ACC112 (cell line): Measurements from ENCODE around the gene GLI1.
A peak's percentile ranks its signal among the peaks of the same experiment; 100 is the strongest.
"Not testable (repeated sequence)": the region's sequence is repeated elsewhere in the genome, so short reads cannot be mapped to it uniquely, and the experiment has no call there.

Experiments
- H2AFZ ChIP-seq: fragments of 200-600 bp; sonication (generic); one replicate; pipeline ENCODE4 v1.6.0; 2017; ENCODE audit warnings: antibody characterized with exemption, low read length; ENCODE audit not compliant: unreplicated experiment
- H3K27ac ChIP-seq: fragments of 200-600 bp; sonication (generic); 2 replicates; pipeline ENCODE4 v1.5.1; 2014; ENCODE audit warnings: low read depth, mild to moderate bottlenecking, antibody characterized with exemption, low read length, moderate library complexity
- H3K27me3 ChIP-seq: fragments of 200-600 bp; sonication (generic); 2 replicates; pipeline ENCODE4 v1.6.1; 2014; ENCODE audit warnings: mild to moderate bottlenecking, antibody characterized with exemption, low read length, moderate library complexity, mixed read lengths; ENCODE audit not compliant: insufficient read depth
- H3K36me3 ChIP-seq: fragments of 200-600 bp; sonication (generic); 2 replicates; pipeline ENCODE4 v1.6.1; 2016; ENCODE audit warnings: mild to moderate bottlenecking, antibody characterized with exemption, low read length, moderate library complexity, mixed read lengths; ENCODE audit not compliant: insufficient read depth
- H3K4me1 ChIP-seq: fragments of 200-600 bp; sonication (generic); one replicate; pipeline ENCODE4 v1.6.1; 2016; ENCODE audit warnings: low read length, mixed read lengths; ENCODE audit not compliant: insufficient read depth, unreplicated experiment, control insufficient read depth
- H3K4me3 ChIP-seq: fragments of 200-600 bp; sonication (generic); 2 replicates; pipeline ENCODE4 v1.5.1; 2014; ENCODE audit warnings: mild to moderate bottlenecking, low read depth, low read length
- H3K79me2 ChIP-seq: fragments of 200-600 bp; sonication (generic); one replicate; pipeline ENCODE4 v1.6.0; 2016; ENCODE audit warnings: low read length; ENCODE audit not compliant: control insufficient read depth, unreplicated experiment, insufficient read depth

The GLI1 gene

GRCh38 chr12:57429473-57430111 is 30.0 kb upstream of the GLI1 start:
- Histone ChIP-seq H3K27me3 (no peaks in the 10 kb centered on the region), H3K4me3 (peak overlapping the region; percentile 89), H3K4me1 (peaks cover 9% of the 10 kb centered on the region), H3K27ac (peak overlapping the region; percentile 69), H3K36me3 (no peaks in the 10 kb centered on the region), H3K79me2 (peaks cover 34% of the 10 kb centered on the region), H2AFZ (peak overlapping the region; percentile 90)

- Histone ChIP-seq H3K4me1 (peaks cover 9% of the 10 kb centered on the region), H3K4me3 (peak overlapping the region; percentile 89), H3K27me3 (no peaks in the 10 kb centered on the region), H2AFZ (peak overlapping the region; percentile 90), H3K27ac (peak overlapping the region; percentile 69), H3K36me3 (no peaks in the 10 kb centered on the region), H3K79me2 (peaks cover 32% of the 10 kb centered on the region)
Observed at GRCh38 chr12:57430112-57430930, 29.3 kb upstream of the GLI1 start.

GRCh38 chr12:57430931-57431566 is 28.5 kb upstream of the GLI1 start, which contains the start of gene R3HDM2:
Gene R3HDM2 (minus strand): TSS chr12:57431043. CDS start chr12:57310428, 120,615 bp downstream.
- Histone ChIP-seq H3K4me1 (peaks cover 9% of the 10 kb centered on the region), H3K27me3 (no peaks in the 10 kb centered on the region), H3K4me3 (peak within 1 kb of the TSS; percentile 89), H3K27ac (peak within 1 kb of the TSS; percentile 69), H3K36me3 (no peaks in the 10 kb centered on the region), H2AFZ (peak within 1 kb of the TSS; percentile 90), H3K79me2 (peaks cover 28% of the 10 kb centered on the region)

- peak overlapping the region; percentile 54 for H2AFZ ChIP-seq
- peaks cover 9% of the 10 kb centered on the region for H3K4me1 ChIP-seq
- no peaks in the 10 kb centered on the region for H3K27me3 ChIP-seq
- H3K4me3 ChIP-seq = peak overlapping the region; percentile 89
- H3K27ac ChIP-seq = peak overlapping the region; percentile 69
- H3K79me2 ChIP-seq = peaks cover 22% of the 10 kb centered on the region
- H3K36me3 ChIP-seq = no peaks in the 10 kb centered on the region
Observed at GRCh38 chr12:57431654-57432188, 27.9 kb upstream of the GLI1 start.

- H3K27me3 ChIP-seq = no peaks in the 10 kb centered on the region
- no peak overlapping the region for H3K4me3 ChIP-seq
- H3K27ac ChIP-seq = no peak overlapping the region
- H2AFZ ChIP-seq = no peak overlapping the region
- H3K36me3 ChIP-seq = no peaks in the 10 kb centered on the region
- H3K79me2 ChIP-seq = peaks cover 20% of the 10 kb centered on the region
- H3K4me1 ChIP-seq = peaks cover 9% of the 10 kb centered on the region
Observed at GRCh38 chr12:57433370-57433769, 26.2 kb upstream of the GLI1 start.

- Histone ChIP-seq H3K27ac (no peak within 1 kb of the TSS), H2AFZ (no peak within 1 kb of the TSS), H3K27me3 (no peaks in the 10 kb centered on the region), H3K4me3 (no peak within 1 kb of the TSS), H3K4me1 (peaks cover 5% of the 10 kb centered on the region), H3K36me3 (no peaks in the 10 kb centered on the region), H3K79me2 (peaks cover 7% of the 10 kb centered on the region)
Observed at GRCh38 chr12:57434517-57435223, 24.9 kb upstream of the GLI1 start, which contains the start of gene INHBC. Gene INHBC (plus strand): TSS chr12:57434784. CDS start chr12:57434887, 103 bp downstream.

- Histone ChIP-seq H3K79me2 (peaks cover under 1% of the 10 kb centered on the region), H3K27me3 (no peaks in the 10 kb centered on the region), H2AFZ (no peak overlapping the region), H3K4me1 (peaks cover 5% of the 10 kb centered on the region), H3K4me3 (no peak overlapping the region), H3K36me3 (no peaks in the 10 kb centered on the region), H3K27ac (no peak overlapping the region)
Observed at GRCh38 chr12:57435293-57435692, 24.3 kb upstream of the GLI1 start.

GRCh38 chr12:57438400-57438799 is 21.2 kb upstream of the GLI1 start:
- Histone ChIP-seq H2AFZ (no peak overlapping the region), H3K4me1 (no peaks in the 10 kb centered on the region), H3K27me3 (no peaks in the 10 kb centered on the region), H3K36me3 (no peaks in the 10 kb centered on the region), H3K4me3 (no peak overlapping the region), H3K79me2 (no peaks in the 10 kb centered on the region), H3K27ac (no peak overlapping the region)

- no peak overlapping the region for H3K27ac ChIP-seq
- H3K36me3 ChIP-seq = no peaks in the 10 kb centered on the region
- no peaks in the 10 kb centered on the region for H3K27me3 ChIP-seq
- no peak overlapping the region for H3K4me3 ChIP-seq
- no peaks in the 10 kb centered on the region for H3K4me1 ChIP-seq
- H2AFZ ChIP-seq = no peak overlapping the region
- no peaks in the 10 kb centered on the region for H3K79me2 ChIP-seq
Observed at GRCh38 chr12:57439762-57440266, 19.8 kb upstream of the GLI1 start.

- not testable (repeated sequence) for H3K4me1 ChIP-seq, H3K4me3 ChIP-seq, H3K79me2 ChIP-seq, H2AFZ ChIP-seq, H3K36me3 ChIP-seq, H3K27ac ChIP-seq, H3K27me3 ChIP-seq
Observed at GRCh38 chr12:57441393-57441792, 18.2 kb upstream of the GLI1 start.
